ENCODE data around the gene CD4. TPM values are rescaled to one million over a fixed set of nuclear protein-coding genes. Genes with fewer than 3 reads are reported as not detected.
A peak's percentile ranks its signal among the peaks of the same experiment; 100 is the strongest.

The CD4 gene
- total and polyA plus RNA-seq, 10 of the 15 experiments (the other 5 are each of a cell fraction or from before 2014, with no cell fraction given), result 0.24 to 1.6 (median 0.69) TPM

DNA sequence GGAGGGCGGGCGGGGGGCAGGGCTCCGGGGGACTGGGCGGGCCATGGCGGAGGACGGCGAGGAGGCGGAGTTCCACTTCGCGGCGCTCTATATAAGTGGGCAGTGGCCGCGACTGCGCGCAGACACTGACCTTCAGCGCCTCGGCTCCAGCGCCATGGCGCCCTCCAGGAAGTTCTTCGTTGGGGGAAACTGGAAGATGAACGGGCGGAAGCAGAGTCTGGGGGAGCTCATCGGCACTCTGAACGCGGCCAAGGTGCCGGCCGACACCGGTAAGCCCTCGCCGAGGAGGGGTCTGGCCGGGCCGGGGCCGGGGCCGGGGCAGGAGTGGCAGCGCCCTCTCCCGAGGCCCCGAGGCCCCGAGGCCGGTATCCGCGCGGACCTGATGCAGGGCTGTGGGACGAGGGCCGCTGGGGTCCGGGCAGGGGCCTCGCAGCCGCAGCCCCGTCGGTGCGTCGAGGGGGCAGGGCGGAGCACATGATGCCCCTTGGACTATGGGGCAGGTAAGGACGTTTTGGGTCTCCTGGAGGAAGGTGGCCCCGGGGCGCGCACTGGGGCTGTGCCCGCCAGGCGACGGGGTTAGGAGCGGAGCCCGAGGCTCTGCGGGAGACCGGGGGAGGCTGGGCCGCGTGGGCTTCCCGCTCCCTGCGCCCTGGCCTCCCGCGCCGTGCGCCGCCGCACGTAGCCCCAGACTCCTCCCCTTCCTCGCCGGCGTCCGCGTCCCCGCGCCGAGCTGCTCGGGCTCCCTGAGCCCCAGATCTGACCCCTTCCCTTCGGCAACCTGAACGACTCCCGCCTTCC is 78.3 kb downstream of the CD4 start, which contains the start of gene TPI1 (continued):
- no peak for TF ChIP-seq CHD1 (IDR thresholded peaks at IDR 0.05; ENCODE audit: low read depth, low read length)
- TF ChIP-seq, protein P1, sequence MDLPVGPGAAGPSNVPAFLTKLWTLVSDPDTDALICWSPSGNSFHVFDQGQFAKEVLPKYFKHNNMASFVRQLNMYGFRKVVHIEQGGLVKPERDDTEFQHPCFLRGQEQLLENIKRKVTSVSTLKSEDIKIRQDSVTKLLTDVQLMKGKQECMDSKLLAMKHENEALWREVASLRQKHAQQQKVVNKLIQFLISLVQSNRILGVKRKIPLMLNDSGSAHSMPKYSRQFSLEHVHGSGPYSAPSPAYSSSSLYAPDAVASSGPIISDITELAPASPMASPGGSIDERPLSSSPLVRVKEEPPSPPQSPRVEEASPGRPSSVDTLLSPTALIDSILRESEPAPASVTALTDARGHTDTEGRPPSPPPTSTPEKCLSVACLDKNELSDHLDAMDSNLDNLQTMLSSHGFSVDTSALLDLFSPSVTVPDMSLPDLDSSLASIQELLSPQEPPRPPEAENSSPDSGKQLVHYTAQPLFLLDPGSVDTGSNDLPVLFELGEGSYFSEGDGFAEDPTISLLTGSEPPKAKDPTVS (IDR thresholded peaks at IDR 0.05; ENCODE audit: low read depth, low read length), result no peak

GRCh38 chr12:6868211-6869048 is 79.1 kb downstream of the CD4 start:
- peak overlapping the region; percentile 97 for H3K4me2 ChIP-seq (ENCODE audit: control insufficient read depth, insufficient read depth)
- RAD21 ChIA-PET (ENCODE audit: unreplicated experiment), result interaction anchor here (1.1 to 5.6 kb wide), 8 partner anchors 16 to 115 kb away, joined by 3 to 42 read pairs (median 8); partner anchors contain the start of genes C12orf57, CDCA3, MLF2 and PTPN6
- in situ Hi-C loops (cut with MboI), result no loop called here
- peaks cover 32% of the 10 kb centered on the region for H3K4me1 ChIP-seq (ENCODE audit: control insufficient read depth, insufficient read depth, low read length)
- peaks cover 16% of the 10 kb centered on the region for H4K20me1 ChIP-seq (ENCODE audit: control insufficient read depth, insufficient read depth)
- peak overlapping the region; percentile 100 for H3K4me3 ChIP-seq
- H3K9ac ChIP-seq (ENCODE audit: control insufficient read depth, insufficient read depth, low read length), result peak overlapping the region; percentile 90
- peak overlapping the region; percentile 96 for H3K27ac ChIP-seq (ENCODE audit: control insufficient read depth, insufficient read depth)
- peaks cover 39% of the 10 kb centered on the region for H3K79me2 ChIP-seq (ENCODE audit: control insufficient read depth, insufficient read depth, low read length)
- whole genome bisulfite sequencing (ENCODE audit: insufficient coverage, insufficient replicate concordance, low lambda C conversion rate, missing lambda C conversion rate), result under 1% methylated on average over 22 of the region's 22 CpGs
- H3K27me3 ChIP-seq (replicated peaks in 1 of 2; ENCODE audit: control insufficient read depth in 2 of 2, insufficient read depth in 2 of 2, low read length in 1 of 2), result no peaks in the 10 kb centered on the region
- DNase-seq (ENCODE audit: low read depth, low spot score) (no peak), FAIRE-seq (peak; percentile 74), ATAC-seq (no peak)
- H2AFZ ChIP-seq (ENCODE audit: control insufficient read depth, low read depth, low read length), result no peak overlapping the region
- H3K36me3 ChIP-seq (ENCODE audit: control insufficient read depth in 2 of 2, insufficient read depth in 2 of 2, low read length in 1 of 2), result peaks cover 20 to 24% of the 10 kb centered on the region in 2 experiments
- intact Hi-C loops (cut with micrococcal nuclease; ENCODE audit: unreplicated experiment), result loop anchor here (1.0 to 2.0 kb wide), 4 partner anchors 23 to 244 kb away; no protein-coding TSS in a partner anchor
- SMC1A ChIA-PET (ENCODE audit: uncharacterized antibody, unreplicated experiment), result interaction anchor here (0.9 to 5.3 kb wide), 10 partner anchors 15 to 241 kb away, joined by 3 to 42 read pairs (median 4); partner anchors contain the start of genes C1RL, CDCA3, USP5 and ZNF384
- CTCF ChIA-PET, result interaction anchor here (0.8 to 9.5 kb wide), 24 partner anchors 9 to 244 kb away, joined by 3 to 173 read pairs (median 6); partner anchors contain the start of genes C1RL, CDCA3, MLF2 and PTMS
- no TSS peak for BruUV-seq (replicated peaks)
- H3K9me3 ChIP-seq (replicated peaks; ENCODE audit: control insufficient read depth, insufficient read depth, low read length), result no peaks in the 10 kb centered on the region
- POLR2A ChIA-PET, result interaction anchor here (1.0 to 5.7 kb wide), 6 partner anchors 10 to 145 kb away, joined by 3 to 84 read pairs (median 6); partner anchors contain the start of genes CDCA3, COPS7A, LRRC23 and USP5
- TF ChIP-seq, protein P2, sequence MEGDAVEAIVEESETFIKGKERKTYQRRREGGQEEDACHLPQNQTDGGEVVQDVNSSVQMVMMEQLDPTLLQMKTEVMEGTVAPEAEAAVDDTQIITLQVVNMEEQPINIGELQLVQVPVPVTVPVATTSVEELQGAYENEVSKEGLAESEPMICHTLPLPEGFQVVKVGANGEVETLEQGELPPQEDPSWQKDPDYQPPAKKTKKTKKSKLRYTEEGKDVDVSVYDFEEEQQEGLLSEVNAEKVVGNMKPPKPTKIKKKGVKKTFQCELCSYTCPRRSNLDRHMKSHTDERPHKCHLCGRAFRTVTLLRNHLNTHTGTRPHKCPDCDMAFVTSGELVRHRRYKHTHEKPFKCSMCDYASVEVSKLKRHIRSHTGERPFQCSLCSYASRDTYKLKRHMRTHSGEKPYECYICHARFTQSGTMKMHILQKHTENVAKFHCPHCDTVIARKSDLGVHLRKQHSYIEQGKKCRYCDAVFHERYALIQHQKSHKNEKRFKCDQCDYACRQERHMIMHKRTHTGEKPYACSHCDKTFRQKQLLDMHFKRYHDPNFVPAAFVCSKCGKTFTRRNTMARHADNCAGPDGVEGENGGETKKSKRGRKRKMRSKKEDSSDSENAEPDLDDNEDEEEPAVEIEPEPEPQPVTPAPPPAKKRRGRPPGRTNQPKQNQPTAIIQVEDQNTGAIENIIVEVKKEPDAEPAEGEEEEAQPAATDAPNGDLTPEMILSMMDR (IDR thresholded peaks at IDR 0.05 in 2 of 3, conservative IDR thresholded peaks at IDR 0.05 in 1 of 3; ENCODE audit: control insufficient read depth in 2 of 3, extremely low read depth in 1 of 3, insufficient read depth in 1 of 3, low read depth in 3 of 3, low read length in 3 of 3), result peak in 2 of 3 experiments; percentile 18 to 26; a peak in 2 of 6 replicates
- TF ChIP-seq, protein P3, sequence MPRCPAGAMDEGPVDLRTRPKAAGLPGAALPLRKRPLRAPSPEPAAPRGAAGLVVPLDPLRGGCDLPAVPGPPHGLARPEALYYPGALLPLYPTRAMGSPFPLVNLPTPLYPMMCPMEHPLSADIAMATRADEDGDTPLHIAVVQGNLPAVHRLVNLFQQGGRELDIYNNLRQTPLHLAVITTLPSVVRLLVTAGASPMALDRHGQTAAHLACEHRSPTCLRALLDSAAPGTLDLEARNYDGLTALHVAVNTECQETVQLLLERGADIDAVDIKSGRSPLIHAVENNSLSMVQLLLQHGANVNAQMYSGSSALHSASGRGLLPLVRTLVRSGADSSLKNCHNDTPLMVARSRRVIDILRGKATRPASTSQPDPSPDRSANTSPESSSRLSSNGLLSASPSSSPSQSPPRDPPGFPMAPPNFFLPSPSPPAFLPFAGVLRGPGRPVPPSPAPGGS (IDR thresholded peaks at IDR 0.05; ENCODE audit: borderline replicate concordance, insufficient read depth, low read depth, low read length, poor library complexity, severe bottlenecking), result no peak
- TF ChIP-seq, protein P4, sequence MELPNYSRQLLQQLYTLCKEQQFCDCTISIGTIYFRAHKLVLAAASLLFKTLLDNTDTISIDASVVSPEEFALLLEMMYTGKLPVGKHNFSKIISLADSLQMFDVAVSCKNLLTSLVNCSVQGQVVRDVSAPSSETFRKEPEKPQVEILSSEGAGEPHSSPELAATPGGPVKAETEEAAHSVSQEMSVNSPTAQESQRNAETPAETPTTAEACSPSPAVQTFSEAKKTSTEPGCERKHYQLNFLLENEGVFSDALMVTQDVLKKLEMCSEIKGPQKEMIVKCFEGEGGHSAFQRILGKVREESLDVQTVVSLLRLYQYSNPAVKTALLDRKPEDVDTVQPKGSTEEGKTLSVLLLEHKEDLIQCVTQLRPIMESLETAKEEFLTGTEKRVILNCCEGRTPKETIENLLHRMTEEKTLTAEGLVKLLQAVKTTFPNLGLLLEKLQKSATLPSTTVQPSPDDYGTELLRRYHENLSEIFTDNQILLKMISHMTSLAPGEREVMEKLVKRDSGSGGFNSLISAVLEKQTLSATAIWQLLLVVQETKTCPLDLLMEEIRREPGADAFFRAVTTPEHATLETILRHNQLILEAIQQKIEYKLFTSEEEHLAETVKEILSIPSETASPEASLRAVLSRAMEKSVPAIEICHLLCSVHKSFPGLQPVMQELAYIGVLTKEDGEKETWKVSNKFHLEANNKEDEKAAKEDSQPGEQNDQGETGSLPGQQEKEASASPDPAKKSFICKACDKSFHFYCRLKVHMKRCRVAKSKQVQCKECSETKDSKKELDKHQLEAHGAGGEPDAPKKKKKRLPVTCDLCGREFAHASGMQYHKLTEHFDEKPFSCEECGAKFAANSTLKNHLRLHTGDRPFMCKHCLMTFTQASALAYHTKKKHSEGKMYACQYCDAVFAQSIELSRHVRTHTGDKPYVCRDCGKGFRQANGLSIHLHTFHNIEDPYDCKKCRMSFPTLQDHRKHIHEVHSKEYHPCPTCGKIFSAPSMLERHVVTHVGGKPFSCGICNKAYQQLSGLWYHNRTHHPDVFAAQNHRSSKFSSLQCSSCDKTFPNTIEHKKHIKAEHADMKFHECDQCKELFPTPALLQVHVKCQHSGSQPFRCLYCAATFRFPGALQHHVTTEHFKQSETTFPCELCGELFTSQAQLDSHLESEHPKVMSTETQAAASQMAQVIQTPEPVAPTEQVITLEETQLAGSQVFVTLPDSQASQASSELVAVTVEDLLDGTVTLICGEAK (IDR thresholded peaks at IDR 0.05; ENCODE audit: borderline replicate concordance), result peak; percentile 42

Measured in GM12878 (cell line).